GM12865 (cell line): ENCODE measurements around the gene ARL8A.

Source experiments
- DNase-seq: peaks from one replicate; pipeline ENCODE4 v3.0.0; 2010; ENCODE audit warnings: low read depth
- H3K4me3 ChIP-seq: 2 replicates; pipeline ENCODE4 v1.5.1; 2011; ENCODE audit warnings: mild to moderate bottlenecking, low read depth, low read length, control low read depth
- TF ChIP-seq, protein P1 (sequence below): IDR thresholded peaks from 2 replicates; pipeline ENCODE4 v1.5.1; 2011; ENCODE audit warnings: low read length, control low read depth, low read depth, inconsistent platforms; ENCODE audit not compliant: insufficient read depth; ENCODE audit errors: missing control alignments

The ARL8A gene

DNA sequence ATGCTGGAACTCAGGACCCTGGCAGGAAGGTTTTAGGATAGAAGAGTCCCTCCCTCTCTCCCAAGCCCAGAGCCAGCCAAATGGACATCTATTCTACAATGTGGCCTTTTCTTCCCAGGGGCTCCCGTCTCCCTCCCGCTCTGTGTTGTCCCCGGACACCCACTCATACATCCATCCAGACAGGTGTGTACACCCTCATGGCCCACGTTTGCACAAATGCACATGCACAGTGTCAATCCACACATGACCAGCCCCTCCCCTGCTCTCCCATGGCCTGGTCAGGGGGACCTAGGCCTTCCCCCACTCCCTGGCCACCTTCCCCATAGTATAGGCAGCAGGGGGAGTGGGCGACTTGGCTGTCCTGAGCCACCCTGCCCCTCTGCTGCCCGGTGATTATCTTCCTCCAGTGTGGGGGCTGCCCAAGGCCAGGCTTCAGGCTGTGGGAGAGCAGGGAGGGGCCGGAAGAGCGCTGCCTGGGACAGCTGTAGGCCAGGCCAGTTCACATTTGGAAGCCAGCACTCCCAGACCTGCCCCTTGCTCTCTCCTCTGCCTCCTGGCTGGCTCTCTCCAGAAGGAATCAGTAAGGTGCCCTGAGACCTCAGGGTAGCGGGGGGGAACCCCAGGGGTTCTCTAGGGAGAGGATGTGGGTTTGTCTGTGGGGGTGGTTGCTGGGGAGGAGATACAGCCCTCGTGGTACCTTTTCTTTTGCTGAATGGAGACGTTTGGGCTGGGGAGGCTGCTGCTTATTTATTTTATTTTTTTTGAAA lies 19.9 kb upstream of the ARL8A start:
- DNase-seq = peak; percentile 78
- TF ChIP-seq, protein P1, sequence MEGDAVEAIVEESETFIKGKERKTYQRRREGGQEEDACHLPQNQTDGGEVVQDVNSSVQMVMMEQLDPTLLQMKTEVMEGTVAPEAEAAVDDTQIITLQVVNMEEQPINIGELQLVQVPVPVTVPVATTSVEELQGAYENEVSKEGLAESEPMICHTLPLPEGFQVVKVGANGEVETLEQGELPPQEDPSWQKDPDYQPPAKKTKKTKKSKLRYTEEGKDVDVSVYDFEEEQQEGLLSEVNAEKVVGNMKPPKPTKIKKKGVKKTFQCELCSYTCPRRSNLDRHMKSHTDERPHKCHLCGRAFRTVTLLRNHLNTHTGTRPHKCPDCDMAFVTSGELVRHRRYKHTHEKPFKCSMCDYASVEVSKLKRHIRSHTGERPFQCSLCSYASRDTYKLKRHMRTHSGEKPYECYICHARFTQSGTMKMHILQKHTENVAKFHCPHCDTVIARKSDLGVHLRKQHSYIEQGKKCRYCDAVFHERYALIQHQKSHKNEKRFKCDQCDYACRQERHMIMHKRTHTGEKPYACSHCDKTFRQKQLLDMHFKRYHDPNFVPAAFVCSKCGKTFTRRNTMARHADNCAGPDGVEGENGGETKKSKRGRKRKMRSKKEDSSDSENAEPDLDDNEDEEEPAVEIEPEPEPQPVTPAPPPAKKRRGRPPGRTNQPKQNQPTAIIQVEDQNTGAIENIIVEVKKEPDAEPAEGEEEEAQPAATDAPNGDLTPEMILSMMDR = no peak
- no peak overlapping the region for H3K4me3 ChIP-seq

DNA sequence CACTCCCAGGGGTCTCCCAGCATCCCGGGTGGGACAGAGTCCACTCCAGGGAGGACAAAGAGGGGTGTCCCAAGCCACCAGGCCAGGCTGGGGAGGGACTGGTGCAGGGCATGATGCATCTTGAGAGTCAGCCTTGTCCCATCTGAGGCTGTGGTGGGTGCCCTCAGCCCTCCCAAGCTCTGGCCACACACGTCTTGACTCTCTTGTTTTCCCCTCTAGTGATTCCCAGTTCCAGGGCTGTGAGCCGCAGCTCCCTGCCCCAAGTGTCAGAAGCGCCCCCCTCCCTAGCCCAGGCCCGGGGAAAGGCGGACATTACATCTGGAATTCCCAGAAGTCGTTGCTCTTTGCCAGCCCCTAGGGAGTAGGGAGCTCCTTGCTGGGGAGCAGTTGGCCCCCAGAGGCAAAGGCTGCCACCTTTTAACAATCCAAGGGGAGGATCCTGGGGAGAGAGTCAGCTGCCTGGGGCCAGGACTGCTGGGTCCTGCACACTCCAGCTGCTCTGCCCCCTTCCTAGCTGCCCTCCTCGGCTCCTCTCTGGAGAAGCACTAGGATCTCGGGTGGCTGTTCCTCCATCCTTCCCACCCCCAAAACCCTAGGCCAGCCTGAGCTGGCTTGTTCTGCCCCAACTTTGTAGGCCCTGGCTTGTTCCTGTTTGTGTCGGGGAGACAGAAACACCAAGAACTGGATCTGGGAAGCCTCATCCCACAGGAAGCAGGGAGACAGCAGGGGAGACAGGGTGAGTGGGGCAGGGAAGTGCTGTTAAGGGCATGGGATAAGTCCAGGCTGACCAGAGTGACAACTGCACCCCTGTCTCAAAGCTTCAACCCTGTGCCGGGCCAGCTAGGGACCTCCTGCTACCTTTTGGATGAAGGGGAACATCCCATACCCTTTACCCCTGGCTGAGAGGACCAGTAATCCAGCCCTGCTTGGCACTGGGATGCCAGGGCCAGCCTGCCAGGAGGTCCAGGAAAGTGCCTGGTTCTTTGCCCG lies 19.0 kb upstream of the ARL8A start:
- no peak for DNase-seq
- TF ChIP-seq, protein P1 = no peak
- H3K4me3 ChIP-seq = no peak overlapping the region

DNA sequence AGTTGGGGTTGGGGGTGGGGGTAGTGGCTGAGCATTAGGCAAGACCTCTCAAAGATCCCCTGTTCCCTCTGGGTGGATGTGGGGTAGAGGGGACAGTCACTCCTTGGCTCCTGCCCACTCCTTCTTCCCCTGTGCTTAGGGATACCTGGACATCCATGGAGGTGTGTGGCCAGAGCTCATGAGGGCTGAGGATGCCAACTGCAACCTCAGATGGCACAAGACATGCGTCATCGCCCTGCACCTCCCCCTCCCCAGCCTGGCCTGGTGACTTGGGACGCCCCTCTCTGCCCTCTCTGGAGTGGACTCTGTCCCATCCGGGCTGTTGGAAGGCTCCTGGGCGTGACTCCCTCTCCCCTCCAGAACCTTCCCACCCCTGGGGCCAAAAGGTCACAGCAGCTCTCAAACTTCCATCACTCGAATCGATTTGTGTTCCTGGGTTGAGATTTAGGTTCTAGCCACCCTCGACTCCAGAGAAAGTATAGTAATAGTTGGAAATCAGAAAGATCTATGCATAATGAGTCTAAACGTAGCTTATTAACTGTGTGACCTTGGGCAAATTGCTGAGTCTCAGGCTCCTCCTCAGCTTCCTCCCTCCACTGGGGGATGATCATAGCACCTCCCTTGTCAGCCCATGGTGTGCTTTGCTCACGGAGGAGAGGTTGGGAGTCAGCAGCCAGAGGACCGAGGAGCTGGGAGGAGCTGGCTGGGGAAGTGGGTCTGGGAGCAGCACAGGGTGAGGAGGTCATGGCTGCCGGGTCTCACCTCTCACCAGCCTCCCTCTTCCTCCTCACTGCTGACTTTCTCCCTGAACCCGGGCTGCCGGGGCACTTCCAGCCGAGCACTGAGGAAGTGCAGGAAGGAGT lies 18.1 kb upstream of the ARL8A start:
- no peak for DNase-seq
- H3K4me3 ChIP-seq = no peak overlapping the region
- TF ChIP-seq, protein P1 = no peak

DNA sequence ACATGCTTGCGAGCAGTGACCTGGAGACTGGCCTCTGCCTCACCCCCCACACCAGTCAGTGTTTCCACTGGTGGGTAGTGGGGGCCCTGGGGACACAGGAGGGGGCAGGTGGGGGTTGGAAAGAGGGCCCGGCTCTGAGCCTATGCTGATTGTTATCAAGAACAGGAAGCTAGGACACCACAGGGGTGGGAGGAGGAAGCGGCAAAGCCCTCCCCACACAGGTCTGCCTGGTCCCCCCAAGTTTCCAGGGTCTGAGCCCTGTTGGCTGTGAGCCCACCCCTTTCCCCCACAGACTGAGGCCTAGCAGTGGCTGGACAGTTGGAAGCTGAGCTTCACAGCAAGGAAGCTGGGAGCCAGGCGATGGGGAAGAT lies 17.5 kb upstream of the ARL8A start:
- H3K4me3 ChIP-seq = peak overlapping the region; percentile 10; the same call in 1 of the 2 replicates
- DNase-seq = peak; percentile 69
- TF ChIP-seq, protein P1 = no peak

DNA sequence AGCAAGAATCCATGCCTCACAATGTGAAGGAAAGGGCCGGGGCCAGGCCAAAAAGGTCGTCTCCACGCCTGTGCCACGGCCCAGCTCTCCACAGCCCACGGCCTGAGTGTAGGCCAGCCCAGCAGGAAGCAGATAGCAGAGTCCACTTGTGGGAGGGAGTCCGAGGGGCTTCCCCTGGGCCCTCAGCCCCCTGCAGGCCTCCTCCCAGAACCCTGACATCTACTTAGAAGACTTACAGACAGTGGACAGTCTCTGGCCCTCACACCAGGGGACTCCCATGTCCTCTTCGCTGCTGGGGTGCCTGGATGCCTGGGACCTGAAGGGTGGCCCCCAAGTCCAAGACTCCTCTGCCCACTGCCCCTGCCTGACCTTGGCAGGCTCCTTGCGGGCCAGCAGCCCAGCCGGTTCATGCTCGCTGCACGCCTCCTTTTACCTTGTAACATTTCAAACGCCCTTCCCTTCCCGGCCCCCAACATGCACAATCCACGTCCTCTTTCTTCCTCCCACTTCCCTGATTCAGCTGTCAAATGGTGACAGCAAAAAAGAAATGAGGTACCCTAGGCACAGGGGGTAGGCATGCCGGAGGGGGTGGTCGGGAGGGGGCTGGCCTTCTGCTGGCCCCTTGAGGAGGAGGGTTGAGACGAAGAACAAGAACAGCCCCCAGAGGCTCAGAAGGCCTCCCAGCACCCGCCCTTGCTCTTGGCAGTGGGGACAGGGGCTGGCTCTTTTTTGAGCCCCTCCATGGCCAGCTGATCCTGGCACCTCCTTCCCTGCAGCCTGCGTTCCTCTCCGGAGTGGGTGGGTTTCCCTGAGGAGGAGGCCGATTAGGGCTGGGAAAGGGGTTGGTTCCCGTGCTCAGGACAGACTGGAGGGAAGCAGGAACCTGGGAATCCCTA lies 16.9 kb upstream of the ARL8A start:
- no peak for DNase-seq
- TF ChIP-seq, protein P1 = no peak
- peak overlapping the region; percentile 82 for H3K4me3 ChIP-seq

DNA sequence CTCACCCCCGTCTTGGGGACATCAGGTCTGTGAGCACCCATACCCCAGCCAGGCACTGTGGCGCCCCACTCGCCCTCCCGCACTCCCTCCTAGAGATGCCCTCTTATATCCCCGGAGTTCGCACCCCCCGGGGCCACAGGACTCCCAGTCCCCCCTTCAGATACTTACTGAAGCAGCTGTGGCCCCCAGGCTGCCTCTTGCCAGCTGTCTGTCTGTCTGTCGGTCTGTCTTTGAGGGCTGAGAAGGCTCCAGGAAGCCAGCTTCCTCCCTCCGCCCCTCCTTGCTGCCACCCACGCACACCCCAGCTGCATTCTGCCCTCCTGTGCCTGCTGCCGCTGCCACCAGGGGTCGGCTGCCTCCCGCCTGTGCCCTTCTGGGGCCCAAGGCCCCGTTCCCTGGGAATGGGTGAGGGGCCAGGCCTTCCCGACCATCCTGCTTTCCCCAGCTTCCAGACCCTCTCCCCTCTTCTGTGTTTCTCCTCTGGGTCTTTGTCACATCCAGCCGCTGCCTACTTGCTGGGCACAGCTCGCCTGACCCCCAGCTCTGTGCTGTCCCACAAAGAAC lies 15.9 kb upstream of the ARL8A start, which contains the start of gene PTPN7:
PTPN7 (minus strand) TSS at position 226 of the 564 bp plus-strand sequence. CDS start 1,200 bp downstream, outside the sequence.
- DNase-seq = peak; percentile 87
- TF ChIP-seq, protein P1 = peak; percentile 52

More for the DNA sequence above, 15.9 kb upstream of the ARL8A start, which contains the start of gene PTPN7:
- H3K4me3 ChIP-seq = peak within 1 kb of the TSS; percentile 82
